ENCODE measurements around the gene TMEM63A.

- TF ChIP-seq, protein P1, sequence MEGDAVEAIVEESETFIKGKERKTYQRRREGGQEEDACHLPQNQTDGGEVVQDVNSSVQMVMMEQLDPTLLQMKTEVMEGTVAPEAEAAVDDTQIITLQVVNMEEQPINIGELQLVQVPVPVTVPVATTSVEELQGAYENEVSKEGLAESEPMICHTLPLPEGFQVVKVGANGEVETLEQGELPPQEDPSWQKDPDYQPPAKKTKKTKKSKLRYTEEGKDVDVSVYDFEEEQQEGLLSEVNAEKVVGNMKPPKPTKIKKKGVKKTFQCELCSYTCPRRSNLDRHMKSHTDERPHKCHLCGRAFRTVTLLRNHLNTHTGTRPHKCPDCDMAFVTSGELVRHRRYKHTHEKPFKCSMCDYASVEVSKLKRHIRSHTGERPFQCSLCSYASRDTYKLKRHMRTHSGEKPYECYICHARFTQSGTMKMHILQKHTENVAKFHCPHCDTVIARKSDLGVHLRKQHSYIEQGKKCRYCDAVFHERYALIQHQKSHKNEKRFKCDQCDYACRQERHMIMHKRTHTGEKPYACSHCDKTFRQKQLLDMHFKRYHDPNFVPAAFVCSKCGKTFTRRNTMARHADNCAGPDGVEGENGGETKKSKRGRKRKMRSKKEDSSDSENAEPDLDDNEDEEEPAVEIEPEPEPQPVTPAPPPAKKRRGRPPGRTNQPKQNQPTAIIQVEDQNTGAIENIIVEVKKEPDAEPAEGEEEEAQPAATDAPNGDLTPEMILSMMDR (optimal IDR thresholded peaks at IDR 0.05 in 1 of 3, IDR thresholded peaks at IDR 0.05 in 1 of 3, conservative IDR thresholded peaks at IDR 0.05 in 1 of 3; ENCODE audit: extremely low read depth in 1 of 3, insufficient read depth in 2 of 3, low read length in 3 of 3), result no peak
- TF ChIP-seq EZH2 (IDR thresholded peaks at IDR 0.05; ENCODE audit: low read length), result no peak
These were observed 27.3 kb upstream of the TMEM63A start for GRCh38 chr1:225909477-225909876.

All from keratinocyte (primary cell).